ENCODE data around the gene KBTBD4. TPM values are rescaled to one million over a fixed set of nuclear protein-coding genes. Genes with fewer than 3 reads are reported as not detected.

KBTBD4 gene
- total RNA-seq, 2 donors from 2014 or later, result 14.5 to 15.5 TPM

DNA sequence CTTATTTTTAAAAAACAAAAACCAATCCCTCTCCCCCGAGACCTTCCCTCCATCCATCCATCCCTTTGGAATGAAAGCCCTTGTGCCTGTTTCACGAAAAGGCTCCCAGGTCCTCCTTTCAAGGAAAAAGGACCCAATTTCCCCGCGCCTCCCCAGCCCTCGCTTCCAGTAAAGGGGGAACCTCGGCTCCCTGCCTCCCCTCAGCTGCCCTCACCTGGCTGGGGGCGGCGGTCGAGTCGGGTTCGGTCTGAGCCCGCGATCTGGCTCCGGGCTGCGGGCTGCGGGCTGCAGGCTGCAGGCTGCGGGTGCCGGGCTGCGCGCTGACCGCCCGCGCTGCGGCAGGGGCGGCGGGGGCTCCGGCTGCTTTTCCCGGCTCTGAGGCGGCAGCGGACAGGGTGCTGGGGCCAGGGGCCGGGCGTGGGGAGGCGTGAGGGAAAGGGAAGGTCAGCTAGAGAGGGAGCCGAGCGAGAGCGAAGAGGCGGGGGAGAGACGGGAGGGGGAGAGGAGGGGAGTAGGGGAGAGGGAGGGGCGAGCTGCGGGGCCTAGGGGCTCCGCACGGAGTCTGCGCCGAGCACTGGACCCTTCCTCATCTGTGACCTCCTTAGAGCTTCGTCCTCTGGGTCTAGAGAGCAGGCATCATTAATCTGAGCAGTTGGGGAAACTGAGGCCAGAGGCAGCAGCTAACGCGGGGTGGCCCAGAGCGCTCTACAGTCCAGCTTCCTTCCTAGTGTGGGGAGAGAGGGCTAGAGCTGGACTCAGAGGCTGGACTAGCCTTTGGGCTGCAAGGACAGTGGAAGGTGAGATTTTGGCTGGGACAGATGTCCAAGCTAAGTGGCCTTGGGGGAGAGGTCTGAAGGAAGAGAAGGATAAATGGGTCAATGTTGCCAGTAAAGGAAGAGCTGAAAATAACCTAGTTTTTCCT is 15.4 kb upstream of the KBTBD4 start, which contains the start of gene C1QTNF4:
C1QTNF4 (minus strand) TSS at position 478 of the 922 bp plus-strand sequence. CDS start 3,601 bp downstream, outside the sequence.
- no peaks in the 10 kb centered on the region for H3K4me1 ChIP-seq
- peaks cover 29% of the 10 kb centered on the region for H3K27me3 ChIP-seq
- DNase-seq, result no peak
- H3K9ac ChIP-seq (ENCODE audit: low read depth in 2 of 2, low read length in 2 of 2), result no peak within 1 kb of the TSS
- no peak within 1 kb of the TSS for H3K4me3 ChIP-seq
- TF ChIP-seq, protein P1, sequence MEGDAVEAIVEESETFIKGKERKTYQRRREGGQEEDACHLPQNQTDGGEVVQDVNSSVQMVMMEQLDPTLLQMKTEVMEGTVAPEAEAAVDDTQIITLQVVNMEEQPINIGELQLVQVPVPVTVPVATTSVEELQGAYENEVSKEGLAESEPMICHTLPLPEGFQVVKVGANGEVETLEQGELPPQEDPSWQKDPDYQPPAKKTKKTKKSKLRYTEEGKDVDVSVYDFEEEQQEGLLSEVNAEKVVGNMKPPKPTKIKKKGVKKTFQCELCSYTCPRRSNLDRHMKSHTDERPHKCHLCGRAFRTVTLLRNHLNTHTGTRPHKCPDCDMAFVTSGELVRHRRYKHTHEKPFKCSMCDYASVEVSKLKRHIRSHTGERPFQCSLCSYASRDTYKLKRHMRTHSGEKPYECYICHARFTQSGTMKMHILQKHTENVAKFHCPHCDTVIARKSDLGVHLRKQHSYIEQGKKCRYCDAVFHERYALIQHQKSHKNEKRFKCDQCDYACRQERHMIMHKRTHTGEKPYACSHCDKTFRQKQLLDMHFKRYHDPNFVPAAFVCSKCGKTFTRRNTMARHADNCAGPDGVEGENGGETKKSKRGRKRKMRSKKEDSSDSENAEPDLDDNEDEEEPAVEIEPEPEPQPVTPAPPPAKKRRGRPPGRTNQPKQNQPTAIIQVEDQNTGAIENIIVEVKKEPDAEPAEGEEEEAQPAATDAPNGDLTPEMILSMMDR (IDR thresholded peaks at IDR 0.05), result no peak
- H3K36me3 ChIP-seq, result no peaks in the 10 kb centered on the region
- intact Hi-C loops (cut with DNase I), result no loop called here
- H3K27ac ChIP-seq, result no peak within 1 kb of the TSS
- no peaks in the 10 kb centered on the region for H3K9me3 ChIP-seq

- no peaks in the 10 kb centered on the region for H3K4me1 ChIP-seq
- peaks cover 29% of the 10 kb centered on the region for H3K27me3 ChIP-seq
- H3K4me3 ChIP-seq, result no peak overlapping the region
- TF ChIP-seq, protein P1 (IDR thresholded peaks at IDR 0.05), result no peak
- H3K27ac ChIP-seq, result no peak overlapping the region
- H3K9me3 ChIP-seq, result no peaks in the 10 kb centered on the region
- DNase-seq, result no peak
- H3K9ac ChIP-seq (ENCODE audit: low read depth in 2 of 2, low read length in 2 of 2), result no peak overlapping the region
- no peaks in the 10 kb centered on the region for H3K36me3 ChIP-seq
- intact Hi-C loops (cut with DNase I), result no loop called here
These were observed 14.7 kb upstream of the KBTBD4 start for GRCh38 chr11:47593492-47593933.

DNA sequence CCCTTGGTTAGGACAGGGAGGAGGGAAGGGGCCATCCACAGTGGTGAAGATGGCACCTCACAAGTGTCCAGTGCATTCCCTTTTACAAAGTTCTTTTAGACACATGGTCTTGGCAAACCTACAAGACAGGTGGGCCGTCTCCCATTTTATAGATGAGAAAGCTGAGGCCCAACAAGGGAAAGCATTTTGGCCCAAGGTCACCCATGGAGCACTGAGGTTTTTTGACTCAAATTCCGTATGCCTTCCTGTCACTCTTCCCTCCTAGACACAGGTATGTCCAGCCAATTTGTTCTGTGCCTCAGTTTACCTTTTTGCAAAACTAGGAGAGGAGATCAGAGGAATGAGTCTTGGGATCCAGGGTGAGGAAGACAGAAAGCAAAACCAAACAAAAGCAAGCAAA is 14.2 kb upstream of the KBTBD4 start:
- DNase-seq, result no peak
- H3K36me3 ChIP-seq, result no peaks in the 10 kb centered on the region
- intact Hi-C loops (cut with DNase I), result no loop called here
- TF ChIP-seq, protein P1 (IDR thresholded peaks at IDR 0.05), result no peak
- no peak overlapping the region for H3K4me3 ChIP-seq
- no peak overlapping the region for H3K27ac ChIP-seq
- H3K9ac ChIP-seq (ENCODE audit: low read depth in 2 of 2, low read length in 2 of 2), result no peak overlapping the region
- no peaks in the 10 kb centered on the region for H3K4me1 ChIP-seq
- peaks cover 29% of the 10 kb centered on the region for H3K27me3 ChIP-seq
- no peaks in the 10 kb centered on the region for H3K9me3 ChIP-seq

- Histone ChIP-seq H3K4me1 (no peaks in the 10 kb centered on the region), H3K9me3 (no peaks in the 10 kb centered on the region), H3K9ac (ENCODE audit: low read depth in 2 of 2, low read length in 2 of 2) (no peak overlapping the region), H3K36me3 (no peaks in the 10 kb centered on the region), H3K27me3 (peaks cover 29% of the 10 kb centered on the region), H3K4me3 (no peak overlapping the region), H3K27ac (no peak overlapping the region)
- TF ChIP-seq, protein P1 (IDR thresholded peaks at IDR 0.05), result no peak
- intact Hi-C loops (cut with DNase I), result no loop called here
- no peak for DNase-seq
These were observed 13.5 kb upstream of the KBTBD4 start for GRCh38 chr11:47592251-47592650.

- TF ChIP-seq, protein P1 (IDR thresholded peaks at IDR 0.05), result no peak
- no peak overlapping the region for H3K9ac ChIP-seq (ENCODE audit: low read depth in 2 of 2, low read length in 2 of 2)
- no peak overlapping the region for H3K4me3 ChIP-seq
- no peaks in the 10 kb centered on the region for H3K36me3 ChIP-seq
- intact Hi-C loops (cut with DNase I), result no loop called here
- DNase-seq, result no peak
- H3K27ac ChIP-seq, result no peak overlapping the region
- peaks cover 29% of the 10 kb centered on the region for H3K27me3 ChIP-seq
- H3K4me1 ChIP-seq, result no peaks in the 10 kb centered on the region
- no peaks in the 10 kb centered on the region for H3K9me3 ChIP-seq
These were observed 13.0 kb upstream of the KBTBD4 start for GRCh38 chr11:47591764-47592163.

Data from colonic mucosa (tissue), 4 donors.